ENCODE data around the gene TMEM217.

- TF ChIP-seq POLR2AphosphoS5 (IDR thresholded peaks at IDR 0.05; ENCODE audit: borderline replicate concordance, low read depth, low read length) = no peak
- no peak for TF ChIP-seq EZH2 (IDR thresholded peaks at IDR 0.05)
These were observed 20.2 kb downstream of the TMEM217 start for GRCh38 chr6:37237789-37238188.

Data from SK-N-MC (cell line).